SK-N-SH treated with all-trans-retinoic acid at 6 μM for 48 hours (cell line): Measurements from ENCODE around the gene SLC49A4.

ENCODE experiments used
- ATAC-seq: fragments of 200-7000 bp; cut with Tn5 transposase; 3 replicates; pipeline ENCODE4 v1.9.1; 2020; ENCODE audit warnings: mild to moderate bottlenecking, moderate library complexity
- ARNTL ChIP-seq: fragments of 450-650 bp; formaldehyde crosslinking; IDR thresholded peaks from 2 replicates; pipeline ENCODE4 v1.5.0; 2020; ENCODE audit warnings: low read depth, mild to moderate bottlenecking, moderate library complexity, borderline replicate concordance
- GLIS3 ChIP-seq: fragments of 250-450 bp; sonication (Bioruptor Pico); IDR thresholded peaks from 2 replicates; pipeline ENCODE4 v1.5.0; 2020; ENCODE audit warnings: mild to moderate bottlenecking, moderate library complexity
- RARB ChIP-seq: fragments of 250-450 bp; sonication (Bioruptor Pico); IDR thresholded peaks from 2 replicates; pipeline ENCODE4 v1.8.0; 2021; ENCODE audit warnings: mild to moderate bottlenecking, moderate library complexity
- SNAI2 ChIP-seq: fragments of 250-450 bp; sonication (Bioruptor Pico); IDR thresholded peaks from 2 replicates; pipeline ENCODE4 v1.5.0; 2020; ENCODE audit warnings: mild to moderate bottlenecking, moderate library complexity
- TCF4 ChIP-seq: fragments of 250-450 bp; sonication (Bioruptor Pico); IDR thresholded peaks from 2 replicates; pipeline ENCODE4 v1.8.0; 2021; ENCODE audit warnings: mild to moderate bottlenecking, moderate library complexity, borderline replicate concordance
- TOX ChIP-seq: fragments of 250-450 bp; sonication (Bioruptor Pico); IDR thresholded peaks from 2 replicates; pipeline ENCODE4 v1.8.0; 2021; ENCODE audit warnings: mild to moderate bottlenecking, moderate library complexity, borderline replicate concordance
- ZC3H10 ChIP-seq: fragments of 250-450 bp; sonication (Bioruptor Pico); IDR thresholded peaks from 2 replicates; pipeline ENCODE4 v1.5.1; 2021; ENCODE audit warnings: mild to moderate bottlenecking, moderate library complexity
- ZFP3 ChIP-seq: fragments of 250-450 bp; sonication (Bioruptor Pico); IDR thresholded peaks from 2 replicates; pipeline ENCODE4 v1.5.0; 2020; ENCODE audit warnings: mild to moderate bottlenecking, moderate library complexity
- ZNF70 ChIP-seq: fragments of 450-650 bp; formaldehyde crosslinking; IDR thresholded peaks from 2 replicates; pipeline ENCODE4 v1.5.0; 2020; ENCODE audit warnings: mild to moderate bottlenecking, moderate library complexity
- ZNF8 ChIP-seq: fragments of 450-650 bp; formaldehyde crosslinking; IDR thresholded peaks from 2 replicates; pipeline ENCODE4 v1.5.0; 2020; ENCODE audit warnings: mild to moderate bottlenecking, moderate library complexity
- TF ChIP-seq, protein P1 (sequence below): fragments of 250-450 bp; sonication (Bioruptor Pico); IDR thresholded peaks from 2 replicates; pipeline ENCODE4 v1.5.0; 2020; ENCODE audit warnings: mild to moderate bottlenecking, moderate library complexity
- TF ChIP-seq, protein P2 (sequence below): fragments of 250-450 bp; sonication (Bioruptor Pico); IDR thresholded peaks from 2 replicates; pipeline ENCODE4 v1.5.1; 2020; ENCODE audit warnings: low read depth, mild to moderate bottlenecking, moderate library complexity
- TF ChIP-seq, protein P3 (sequence below): fragments of 250-450 bp; sonication (Bioruptor Pico); IDR thresholded peaks from 2 replicates; pipeline ENCODE4 v1.8.0; 2021; ENCODE audit warnings: low read depth, mild to moderate bottlenecking, moderate library complexity, borderline replicate concordance
- TF ChIP-seq, protein P4 (sequence below): fragments of 250-450 bp; sonication (Bioruptor Pico); IDR thresholded peaks from 2 replicates; pipeline ENCODE4 v1.5.1; 2021; ENCODE audit warnings: mild to moderate bottlenecking, moderate library complexity
- TF ChIP-seq, protein P5 (sequence below): fragments of 250-450 bp; sonication (Bioruptor Pico); IDR thresholded peaks from 2 replicates; pipeline ENCODE4 v1.8.0; 2020; ENCODE audit warnings: mild to moderate bottlenecking, moderate library complexity, borderline replicate concordance

Gene SLC49A4

DNA sequence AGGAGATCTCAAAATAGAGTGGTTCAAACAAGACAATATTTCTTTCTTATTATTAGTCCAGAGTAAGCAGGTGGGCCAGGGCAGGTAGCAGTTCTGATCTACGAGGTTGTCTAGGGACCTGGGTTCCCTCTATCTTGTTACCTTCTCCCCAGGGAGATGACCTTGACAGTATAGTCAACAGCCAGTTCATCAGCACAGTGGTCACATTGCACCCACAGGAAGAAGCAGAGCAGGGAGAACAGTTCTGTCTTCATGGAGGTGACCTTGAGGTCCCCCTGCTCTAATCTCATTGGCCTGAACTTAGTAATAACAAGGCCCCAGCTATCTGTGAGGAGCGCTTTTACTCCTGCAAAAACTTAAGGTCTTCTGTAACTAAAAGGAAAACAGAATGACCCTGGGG lies 21.7 kb downstream of the SLC49A4 start:
- TF ChIP-seq GLIS3, result no peak
- TF ChIP-seq, protein P1, sequence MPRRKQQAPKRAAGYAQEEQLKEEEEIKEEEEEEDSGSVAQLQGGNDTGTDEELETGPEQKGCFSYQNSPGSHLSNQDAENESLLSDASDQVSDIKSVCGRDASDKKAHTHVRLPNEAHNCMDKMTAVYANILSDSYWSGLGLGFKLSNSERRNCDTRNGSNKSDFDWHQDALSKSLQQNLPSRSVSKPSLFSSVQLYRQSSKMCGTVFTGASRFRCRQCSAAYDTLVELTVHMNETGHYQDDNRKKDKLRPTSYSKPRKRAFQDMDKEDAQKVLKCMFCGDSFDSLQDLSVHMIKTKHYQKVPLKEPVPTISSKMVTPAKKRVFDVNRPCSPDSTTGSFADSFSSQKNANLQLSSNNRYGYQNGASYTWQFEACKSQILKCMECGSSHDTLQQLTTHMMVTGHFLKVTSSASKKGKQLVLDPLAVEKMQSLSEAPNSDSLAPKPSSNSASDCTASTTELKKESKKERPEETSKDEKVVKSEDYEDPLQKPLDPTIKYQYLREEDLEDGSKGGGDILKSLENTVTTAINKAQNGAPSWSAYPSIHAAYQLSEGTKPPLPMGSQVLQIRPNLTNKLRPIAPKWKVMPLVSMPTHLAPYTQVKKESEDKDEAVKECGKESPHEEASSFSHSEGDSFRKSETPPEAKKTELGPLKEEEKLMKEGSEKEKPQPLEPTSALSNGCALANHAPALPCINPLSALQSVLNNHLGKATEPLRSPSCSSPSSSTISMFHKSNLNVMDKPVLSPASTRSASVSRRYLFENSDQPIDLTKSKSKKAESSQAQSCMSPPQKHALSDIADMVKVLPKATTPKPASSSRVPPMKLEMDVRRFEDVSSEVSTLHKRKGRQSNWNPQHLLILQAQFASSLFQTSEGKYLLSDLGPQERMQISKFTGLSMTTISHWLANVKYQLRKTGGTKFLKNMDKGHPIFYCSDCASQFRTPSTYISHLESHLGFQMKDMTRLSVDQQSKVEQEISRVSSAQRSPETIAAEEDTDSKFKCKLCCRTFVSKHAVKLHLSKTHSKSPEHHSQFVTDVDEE (CRISPR knock-in tag), result no peak
- TF ChIP-seq RARB (CRISPR knock-in tag), result no peak
- TF ChIP-seq ZC3H10 (CRISPR knock-in tag), result no peak
- TF ChIP-seq, protein P2, sequence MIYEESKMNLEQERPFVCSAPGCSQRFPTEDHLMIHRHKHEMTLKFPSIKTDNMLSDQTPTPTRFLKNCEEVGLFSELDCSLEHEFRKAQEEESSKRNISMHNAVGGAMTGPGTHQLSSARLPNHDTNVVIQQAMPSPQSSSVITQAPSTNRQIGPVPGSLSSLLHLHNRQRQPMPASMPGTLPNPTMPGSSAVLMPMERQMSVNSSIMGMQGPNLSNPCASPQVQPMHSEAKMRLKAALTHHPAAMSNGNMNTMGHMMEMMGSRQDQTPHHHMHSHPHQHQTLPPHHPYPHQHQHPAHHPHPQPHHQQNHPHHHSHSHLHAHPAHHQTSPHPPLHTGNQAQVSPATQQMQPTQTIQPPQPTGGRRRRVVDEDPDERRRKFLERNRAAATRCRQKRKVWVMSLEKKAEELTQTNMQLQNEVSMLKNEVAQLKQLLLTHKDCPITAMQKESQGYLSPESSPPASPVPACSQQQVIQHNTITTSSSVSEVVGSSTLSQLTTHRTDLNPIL (CRISPR knock-in tag), result no peak
- no peak for TF ChIP-seq ARNTL (CRISPR knock-in tag)
- no peak for TF ChIP-seq TCF4 (CRISPR knock-in tag)
- TF ChIP-seq ZNF70 (CRISPR knock-in tag), result no peak
- TF ChIP-seq, protein P3, sequence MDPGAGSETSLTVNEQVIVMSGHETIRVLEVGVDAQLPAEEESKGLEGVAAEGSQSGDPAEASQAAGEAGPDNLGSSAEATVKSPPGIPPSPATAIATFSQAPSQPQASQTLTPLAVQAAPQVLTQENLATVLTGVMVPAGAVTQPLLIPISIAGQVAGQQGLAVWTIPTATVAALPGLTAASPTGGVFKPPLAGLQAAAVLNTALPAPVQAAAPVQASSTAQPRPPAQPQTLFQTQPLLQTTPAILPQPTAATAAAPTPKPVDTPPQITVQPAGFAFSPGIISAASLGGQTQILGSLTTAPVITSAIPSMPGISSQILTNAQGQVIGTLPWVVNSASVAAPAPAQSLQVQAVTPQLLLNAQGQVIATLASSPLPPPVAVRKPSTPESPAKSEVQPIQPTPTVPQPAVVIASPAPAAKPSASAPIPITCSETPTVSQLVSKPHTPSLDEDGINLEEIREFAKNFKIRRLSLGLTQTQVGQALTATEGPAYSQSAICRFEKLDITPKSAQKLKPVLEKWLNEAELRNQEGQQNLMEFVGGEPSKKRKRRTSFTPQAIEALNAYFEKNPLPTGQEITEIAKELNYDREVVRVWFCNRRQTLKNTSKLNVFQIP (CRISPR knock-in tag), result no peak
- TF ChIP-seq, protein P4, sequence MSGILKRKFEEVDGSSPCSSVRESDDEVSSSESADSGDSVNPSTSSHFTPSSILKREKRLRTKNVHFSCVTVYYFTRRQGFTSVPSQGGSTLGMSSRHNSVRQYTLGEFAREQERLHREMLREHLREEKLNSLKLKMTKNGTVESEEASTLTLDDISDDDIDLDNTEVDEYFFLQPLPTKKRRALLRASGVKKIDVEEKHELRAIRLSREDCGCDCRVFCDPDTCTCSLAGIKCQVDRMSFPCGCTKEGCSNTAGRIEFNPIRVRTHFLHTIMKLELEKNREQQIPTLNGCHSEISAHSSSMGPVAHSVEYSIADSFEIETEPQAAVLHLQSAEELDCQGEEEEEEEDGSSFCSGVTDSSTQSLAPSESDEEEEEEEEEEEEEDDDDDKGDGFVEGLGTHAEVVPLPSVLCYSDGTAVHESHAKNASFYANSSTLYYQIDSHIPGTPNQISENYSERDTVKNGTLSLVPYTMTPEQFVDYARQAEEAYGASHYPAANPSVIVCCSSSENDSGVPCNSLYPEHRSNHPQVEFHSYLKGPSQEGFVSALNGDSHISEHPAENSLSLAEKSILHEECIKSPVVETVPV (CRISPR knock-in tag), result no peak
- ATAC-seq, result no peak

DNA sequence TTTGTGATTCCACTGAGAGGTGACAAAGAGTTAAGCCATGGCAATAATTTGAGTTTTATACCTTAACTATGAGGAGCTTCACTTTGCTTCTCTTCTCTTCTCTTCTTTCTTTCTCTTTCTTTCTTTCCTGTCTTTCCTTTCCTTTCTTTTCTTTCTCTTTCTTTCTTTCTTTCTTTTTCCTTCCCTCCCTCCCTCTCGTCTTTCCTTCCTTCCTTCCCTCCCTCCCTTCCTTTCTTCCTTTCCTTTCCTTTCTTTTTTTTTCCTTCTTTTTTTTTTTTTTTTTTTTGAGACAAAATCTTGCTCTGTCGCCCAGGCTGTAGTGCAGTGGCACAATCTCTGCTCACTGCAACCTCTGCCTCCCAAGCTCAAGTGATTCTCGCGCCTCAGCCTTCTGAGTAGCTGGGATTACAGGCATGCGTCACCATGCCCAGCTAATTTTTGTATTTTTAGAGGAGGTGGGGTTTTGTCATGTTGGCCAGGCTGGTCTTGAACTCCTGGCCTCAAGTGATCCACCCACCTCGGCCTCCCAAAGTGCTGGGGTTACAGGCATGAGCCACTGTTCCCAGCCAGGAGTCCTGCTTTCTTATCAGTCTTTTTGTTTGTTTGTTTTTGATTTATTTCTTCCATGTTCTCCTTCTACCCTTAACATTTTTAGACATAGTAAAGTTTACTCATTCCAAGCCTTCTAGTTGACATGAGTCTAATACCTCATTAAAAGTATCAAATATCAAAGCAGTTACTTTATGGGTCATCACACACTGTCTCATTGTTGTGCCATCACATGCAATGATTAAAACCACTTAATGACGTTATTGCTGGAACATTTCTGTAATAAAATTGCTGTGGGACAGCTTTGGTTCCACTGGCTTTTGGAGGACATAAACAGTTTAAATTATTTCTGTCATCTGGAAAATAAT lies 29.9 kb downstream of the SLC49A4 start:
- ATAC-seq, result no peak
- TF ChIP-seq, protein P1 (CRISPR knock-in tag), result no peak
- TF ChIP-seq ZC3H10 (CRISPR knock-in tag) (no peak), TCF4 (CRISPR knock-in tag) (no peak), SNAI2 (CRISPR knock-in tag) (no peak)

DNA sequence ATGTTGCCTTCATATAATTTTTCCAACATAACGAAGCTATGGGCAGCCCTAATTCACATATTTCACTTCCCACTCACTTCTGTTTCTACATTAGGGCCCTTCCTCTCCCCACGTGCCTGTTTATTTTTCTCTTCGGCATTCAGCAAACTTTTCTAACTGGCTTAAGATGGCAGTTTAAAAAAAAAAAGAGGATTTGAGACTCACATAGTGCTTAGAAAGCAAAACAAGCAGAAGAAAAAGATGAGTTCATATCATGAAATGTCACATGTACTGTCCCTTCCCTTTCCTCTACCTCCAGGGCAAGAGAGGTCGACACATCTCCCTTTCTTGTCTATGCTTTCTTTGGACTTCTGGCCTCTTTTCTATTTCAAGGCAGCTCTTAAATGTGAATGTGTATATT lies 30.6 kb downstream of the SLC49A4 start:
- TF ChIP-seq ZFP3 (no peak), TCF4 (CRISPR knock-in tag) (no peak), ARNTL (CRISPR knock-in tag) (no peak), TOX (CRISPR knock-in tag) (no peak), ZNF70 (CRISPR knock-in tag) (no peak), ZNF8 (CRISPR knock-in tag) (no peak)
- TF ChIP-seq, protein P5, sequence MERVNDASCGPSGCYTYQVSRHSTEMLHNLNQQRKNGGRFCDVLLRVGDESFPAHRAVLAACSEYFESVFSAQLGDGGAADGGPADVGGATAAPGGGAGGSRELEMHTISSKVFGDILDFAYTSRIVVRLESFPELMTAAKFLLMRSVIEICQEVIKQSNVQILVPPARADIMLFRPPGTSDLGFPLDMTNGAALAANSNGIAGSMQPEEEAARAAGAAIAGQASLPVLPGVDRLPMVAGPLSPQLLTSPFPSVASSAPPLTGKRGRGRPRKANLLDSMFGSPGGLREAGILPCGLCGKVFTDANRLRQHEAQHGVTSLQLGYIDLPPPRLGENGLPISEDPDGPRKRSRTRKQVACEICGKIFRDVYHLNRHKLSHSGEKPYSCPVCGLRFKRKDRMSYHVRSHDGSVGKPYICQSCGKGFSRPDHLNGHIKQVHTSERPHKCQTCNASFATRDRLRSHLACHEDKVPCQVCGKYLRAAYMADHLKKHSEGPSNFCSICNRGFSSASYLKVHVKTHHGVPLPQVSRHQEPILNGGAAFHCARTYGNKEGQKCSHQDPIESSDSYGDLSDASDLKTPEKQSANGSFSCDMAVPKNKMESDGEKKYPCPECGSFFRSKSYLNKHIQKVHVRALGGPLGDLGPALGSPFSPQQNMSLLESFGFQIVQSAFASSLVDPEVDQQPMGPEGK, result no peak
- TF ChIP-seq, protein P4 (CRISPR knock-in tag), result no peak
- no peak for ATAC-seq
